ENCODE results near the gene FAM98B.

- no peak for TF ChIP-seq CTCF (IDR thresholded peaks at IDR 0.05; ENCODE audit: poor library complexity)
- no peak for TF ChIP-seq EZH2 (IDR thresholded peaks at IDR 0.05; ENCODE audit: borderline replicate concordance)
- no peak for TF ChIP-seq EZH2phosphoT487 (IDR thresholded peaks at IDR 0.05; ENCODE audit: low read depth, severe bottlenecking, unreplicated experiment)
These were observed 54.7 kb downstream of the FAM98B start for GRCh38 chr15:38508647-38509046.
